H1 (cell line): ENCODE results near the gene NFIA. TPM values are rescaled to one million over a fixed set of nuclear protein-coding genes. Genes with fewer than 3 reads are reported as not detected.

ENCODE experiments used
- CTCF ChIA-PET: fragments of 300-600 bp; sonication (Branson Sonifier 250); formaldehyde crosslinking; loops from one replicate; lab custom pipeline; 2021; ENCODE audit not compliant: partially characterized antibody; lab: Charles Lee
- POLR2A ChIA-PET: fragments of 300-600 bp; sonication (Branson Sonifier 250); formaldehyde crosslinking; loops from one replicate; lab custom pipeline; 2021; ENCODE audit warnings: inconsistent platforms; ENCODE audit not compliant: partially characterized antibody; lab: Charles Lee
- DNase-seq, 2 experiments: peaks; one replicate each; pipeline versions ENCODE4 v3.0.0 to v3.0.0-alpha.2; 2010 to 2022; ENCODE audit warnings: low spot score in 2 of 2, low read depth in 1 of 2, mixed read lengths in 1 of 2
- FAIRE-seq: peaks from 2 replicates; lab custom pipeline; 2011; peaks lifted over from hg19 to GRCh38; lab: Jason Lieb, UNC
- H2AFZ ChIP-seq: 2 replicates; pipeline ENCODE4 v1.8.1; 2012; ENCODE audit warnings: low read length, inconsistent platforms
- H2AK5ac ChIP-seq: 2 replicates; pipeline ENCODE4 v1.6.1; 2013; ENCODE audit warnings: low read depth, low read length
- H2BK120ac ChIP-seq: replicated peaks from 2 replicates; pipeline ENCODE3; 2013; ENCODE audit warnings: low read depth, low read length, inconsistent platforms
- H2BK12ac ChIP-seq: 2 replicates; pipeline ENCODE4 v1.6.1; 2013; ENCODE audit warnings: low read depth, low read length
- H2BK15ac ChIP-seq: 2 replicates; pipeline ENCODE4 v1.6.1; 2013; ENCODE audit warnings: low read length
- H2BK20ac ChIP-seq: 2 replicates; pipeline ENCODE4 v1.6.1; 2013; ENCODE audit warnings: low read length
- H2BK5ac ChIP-seq: 2 replicates; pipeline ENCODE4 v1.6.1; 2013; ENCODE audit warnings: low read depth, low read length
- H3K14ac ChIP-seq: 2 replicates; pipeline ENCODE4 v1.6.1; 2013; ENCODE audit warnings: inconsistent platforms; ENCODE audit not compliant: insufficient read length
- H3K18ac ChIP-seq: 2 replicates; pipeline ENCODE4 v1.6.1; 2013; ENCODE audit warnings: low read length; ENCODE audit errors: extremely low read depth
- H3K23ac ChIP-seq: 2 replicates; pipeline ENCODE4 v1.6.1; 2013; ENCODE audit warnings: inconsistent platforms; ENCODE audit not compliant: insufficient read length
- H3K23me2 ChIP-seq: 2 replicates; pipeline ENCODE4 v1.6.1; 2013; ENCODE audit warnings: low read depth, low read length
- H3K27ac ChIP-seq: 2 replicates; pipeline ENCODE4 v1.6.1; 2011; ENCODE audit warnings: low read depth, low read length, inconsistent platforms
- H3K27me3 ChIP-seq, 4 experiments: replicated peaks in 1 of 4; 1 replicate in 1 of 4; 2 replicates in 3 of 4; pipeline versions ENCODE4 v1.6.1 to v1.8.1; 2011 to 2013; ENCODE audit warnings: low read length in 3 of 4, mild to moderate bottlenecking in 3 of 4, inconsistent platforms in 2 of 4, mixed read lengths in 2 of 4, moderate library complexity in 1 of 4; ENCODE audit not compliant: control insufficient read depth in 3 of 4, insufficient read depth in 3 of 4; ENCODE audit errors: extremely low read depth in 1 of 4
- H3K36me3 ChIP-seq, 4 experiments: 2 replicates each; pipeline versions ENCODE4 v1.6.1 to v1.8.1; 2011 to 2013; ENCODE audit warnings: mild to moderate bottlenecking in 4 of 4, low read length in 3 of 4, moderate library complexity in 2 of 4, control low read depth in 1 of 4, inconsistent platforms in 1 of 4; ENCODE audit not compliant: insufficient read depth in 4 of 4, control insufficient read depth in 2 of 4
- H3K4ac ChIP-seq: replicated peaks from 2 replicates; pipeline ENCODE3; 2013; ENCODE audit warnings: low read length, low read depth, mixed read lengths, inconsistent platforms; ENCODE audit not compliant: insufficient read length
- H3K4me1 ChIP-seq, 4 experiments: replicated peaks in 1 of 4; 1 replicate in 1 of 4; 2 replicates in 3 of 4; pipeline versions ENCODE4 v1.6.1 to v1.8.1; 2011 to 2013; ENCODE audit warnings: low read length in 3 of 4, inconsistent platforms in 2 of 4, mixed read lengths in 1 of 4; ENCODE audit not compliant: insufficient read depth in 4 of 4, control insufficient read depth in 3 of 4
- H3K4me2 ChIP-seq, 2 experiments: 2 replicates each; pipeline versions ENCODE4 v1.6.1 to v1.8.1; 2011 to 2013; ENCODE audit warnings: low read depth in 2 of 2, low read length in 2 of 2, control low read depth in 1 of 2, inconsistent platforms in 1 of 2, mild to moderate bottlenecking in 1 of 2; ENCODE audit not compliant: insufficient read depth in 1 of 2
- H3K4me3 ChIP-seq, 4 experiments: fragments of 200-600, 300-600 bp in 1 of 4; sonication (generic), shearing (Covaris generic), sonication (Bioruptor Twin) in 1 of 4; 2 replicates each; pipeline versions ENCODE4 v1.5.1 to v1.8.1; 2011 to 2016; ENCODE audit warnings: low read length in 4 of 4, low read depth in 3 of 4, control low read depth in 2 of 4, inconsistent platforms in 2 of 4, mild to moderate bottlenecking in 2 of 4, mixed read lengths in 1 of 4, moderate library complexity in 1 of 4; ENCODE audit not compliant: insufficient read depth in 2 of 4; ENCODE audit errors: extremely low read depth in 1 of 4
- H3K56ac ChIP-seq: replicated peaks from 2 replicates; pipeline ENCODE3; 2013; ENCODE audit warnings: low read depth, mild to moderate bottlenecking, mixed read lengths, low read length, inconsistent platforms; ENCODE audit not compliant: insufficient read length
- H3K79me1 ChIP-seq: 2 replicates; pipeline ENCODE4 v1.6.1; 2013; ENCODE audit warnings: low read depth, low read length, control low read depth
- H3K79me2 ChIP-seq, 2 experiments: 2 replicates each; pipeline versions ENCODE4 v1.6.1 to v1.8.1; 2012 to 2013; ENCODE audit warnings: low read length in 2 of 2, mild to moderate bottlenecking in 2 of 2, inconsistent platforms in 1 of 2; ENCODE audit not compliant: insufficient read depth in 2 of 2, control insufficient read depth in 1 of 2
- H3K9ac ChIP-seq, 4 experiments: replicated peaks in 1 of 4; 1 replicate in 1 of 4; 2 replicates in 3 of 4; pipeline versions ENCODE4 v1.6.1 to v1.8.1; 2011 to 2013; ENCODE audit warnings: low read depth in 3 of 4, low read length in 3 of 4, control low read depth in 2 of 4, mild to moderate bottlenecking in 2 of 4, moderate library complexity in 2 of 4, inconsistent platforms in 1 of 4; ENCODE audit errors: extremely low read depth in 1 of 4
- H3K9me3 ChIP-seq, 2 experiments: 2 replicates each; pipeline versions ENCODE4 v1.6.1 to v1.8.1; 2012 to 2013; ENCODE audit warnings: mild to moderate bottlenecking in 2 of 2, moderate library complexity in 2 of 2, control low read depth in 1 of 2, inconsistent platforms in 1 of 2, low read depth in 1 of 2, low read length in 1 of 2, mixed read lengths in 1 of 2; ENCODE audit not compliant: insufficient read depth in 2 of 2
- H4K20me1 ChIP-seq, 2 experiments: replicated peaks in 1 of 2; 2 replicates each; pipeline versions ENCODE3 to v1.8.1; 2011 to 2013; ENCODE audit warnings: inconsistent platforms in 2 of 2, low read length in 2 of 2, mild to moderate bottlenecking in 1 of 2; ENCODE audit not compliant: insufficient read depth in 2 of 2, control insufficient read depth in 1 of 2
- H4K5ac ChIP-seq: 2 replicates; pipeline ENCODE4 v1.6.1; 2013; ENCODE audit warnings: low read length, low read depth, mixed read lengths, inconsistent platforms; ENCODE audit not compliant: insufficient read length
- H4K8ac ChIP-seq: 2 replicates; pipeline ENCODE4 v1.8.0; 2013; ENCODE audit warnings: mild to moderate bottlenecking, moderate library complexity, low read length, inconsistent platforms; ENCODE audit not compliant: insufficient read depth; ENCODE audit errors: extremely low read depth
- H4K91ac ChIP-seq: replicated peaks from 2 replicates; pipeline ENCODE3; 2013; ENCODE audit warnings: low read length, mixed read lengths, inconsistent platforms; ENCODE audit not compliant: insufficient read length
- BCL11A ChIP-seq, 2 experiments: IDR thresholded peaks; one replicate each; pipeline ENCODE4 v1.6.1; 2011; ENCODE audit warnings: low read depth in 2 of 2, low read length in 2 of 2, mild to moderate bottlenecking in 2 of 2
- CTBP2 ChIP-seq: IDR thresholded peaks from 2 replicates; pipeline ENCODE4 v1.7.0; 2011; ENCODE audit warnings: borderline replicate concordance, mild to moderate bottlenecking, moderate library complexity, mixed read lengths, low read length; ENCODE audit not compliant: insufficient read depth, insufficient read length
- HDAC6 ChIP-seq: IDR thresholded peaks from one replicate; pipeline ENCODE4 v1.7.1; 2012; ENCODE audit warnings: low read depth, mild to moderate bottlenecking, inconsistent platforms, low read length, moderate library complexity
- NANOG ChIP-seq: IDR thresholded peaks from 2 replicates; pipeline ENCODE4 v1.6.1; 2011; ENCODE audit warnings: low read length, low read depth, mild to moderate bottlenecking, inconsistent platforms; ENCODE audit not compliant: insufficient read depth, poor library complexity, severe bottlenecking
- SIN3A ChIP-seq, 2 experiments: IDR thresholded peaks in 1 of 2; conservative IDR thresholded peaks in 1 of 2; 2 replicates each; pipeline ENCODE4 v1.6.1; 2011 to 2012; ENCODE audit warnings: low read length in 2 of 2, improper control_type of control experiment in 1 of 2, low read depth in 1 of 2, mild to moderate bottlenecking in 1 of 2
- SP4 ChIP-seq: IDR thresholded peaks from 2 replicates; pipeline ENCODE4 v1.6.1; 2012; ENCODE audit warnings: low read length, inconsistent platforms
- TCF12 ChIP-seq: IDR thresholded peaks from 2 replicates; pipeline ENCODE4 v1.6.1; 2011; ENCODE audit warnings: low read depth, mild to moderate bottlenecking, low read length
- WGBS, 2 experiments: shearing (Covaris generic) in 1 of 2; methylation state at CpG; one replicate each; pipeline versions ENCODE4 v1.1.6 to v1.1.7; 2013 to 2015; ENCODE audit warnings: low lambda C conversion rate in 2 of 2, mixed read lengths in 2 of 2, inconsistent platforms in 1 of 2, low coverage in 1 of 2, missing lambda C conversion rate in 1 of 2; ENCODE audit not compliant: insufficient replicate concordance in 2 of 2, insufficient coverage in 1 of 2, insufficient read length in 1 of 2; ENCODE audit errors: extremely low coverage in 1 of 2, missing lambda C conversion rate in 1 of 2; 5-methylcytosine and 5-hydroxymethylcytosine counted together
- polyA plus RNA-seq, 7 experiments: library from polyadenylated mRNA; depleted of rRNA in 3 of 7; stranded (reverse) in 5 of 7; unstranded in 2 of 7; fragments of >200 nt in 5 of 7; fragments of 200-250 nt in 2 of 7; gene quantifications; 1 replicate in 5 of 7; 2 replicates in 1 of 7; 4 replicates in 1 of 7; pipeline versions ENCODE4 v1.2.1 to v1.2.3, GENCODE V29; 2011 to 2013; ENCODE audit warnings: missing spikeins in 2 of 7, mixed read lengths in 2 of 7
- total RNA-seq: library from RNA; stranded (reverse); fragmentation: NEBNext Ultra II Directional; extraction: Animal tissue kit (Norgen Biotek cat#: 25700); gene quantifications from 2 replicates; pipeline ENCODE4 v1.2.1, GENCODE V29; 2021
- TF ChIP-seq, protein P1 (sequence below): IDR thresholded peaks from 2 replicates; pipeline ENCODE4 v1.6.1; 2012; ENCODE audit warnings: low read length, inconsistent platforms

The NFIA gene
- total and polyA plus RNA-seq, 2 of the 8 experiments (the other 6 are each of a cell fraction or from before 2014, with no cell fraction given): 1.8 to 2.3 TPM

DNA sequence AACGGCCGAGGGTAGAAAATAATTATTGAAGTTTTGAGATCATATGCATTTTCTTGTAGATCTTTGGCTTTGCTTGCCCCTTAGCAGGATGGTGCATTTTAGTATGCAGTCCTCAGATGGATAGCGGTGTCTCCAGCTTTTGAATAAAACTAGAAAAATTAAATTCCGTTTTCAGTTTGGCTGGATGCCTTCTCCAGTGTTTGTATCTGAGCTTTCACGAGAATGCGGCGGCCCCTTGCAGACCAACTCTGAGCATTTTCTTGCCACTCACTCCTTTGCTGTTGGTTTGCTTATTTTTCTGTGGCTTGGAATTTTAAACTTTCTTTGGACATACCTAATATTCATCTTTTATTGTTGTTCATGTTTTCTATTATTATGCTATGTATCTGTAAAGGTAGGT lies 192.6 kb downstream of the NFIA start:
- Histone ChIP-seq H4K91ac (no peak overlapping the region), H3K56ac (no peak overlapping the region), H3K14ac (no peak overlapping the region), H3K36me3 (no peaks in the 10 kb centered on the region), H3K4me3 (no peak overlapping the region), H3K79me2 (no peaks in the 10 kb centered on the region), H2AFZ (no peak overlapping the region), H3K27me3 (no peaks in the 10 kb centered on the region), H4K8ac (no peak overlapping the region), H2BK20ac (no peak overlapping the region), H3K23me2 (no peaks in the 10 kb centered on the region), H2BK5ac (no peak overlapping the region), H3K18ac (no peak overlapping the region), H3K27ac (no peak overlapping the region), H3K79me1 (no peaks in the 10 kb centered on the region), H3K4me2 (no peak overlapping the region), H2BK12ac (no peak overlapping the region), H4K5ac (no peak overlapping the region), H3K9me3 (no peaks in the 10 kb centered on the region), H3K4ac (no peak overlapping the region), H2BK15ac (no peak overlapping the region), H2BK120ac (no peak overlapping the region), H3K9ac (no peak overlapping the region), H4K20me1 (no peaks in the 10 kb centered on the region), H3K4me1 (peaks cover 0 to 4% (median 1%) of the 10 kb centered on the region in 4 experiments; a peak in 2 of 7 replicates), H2AK5ac (no peak overlapping the region), H3K23ac (no peak overlapping the region)
- DNase-seq (no peak), FAIRE-seq (no peak)
- CTCF ChIA-PET: no interaction called here
- TF ChIP-seq, protein P1, sequence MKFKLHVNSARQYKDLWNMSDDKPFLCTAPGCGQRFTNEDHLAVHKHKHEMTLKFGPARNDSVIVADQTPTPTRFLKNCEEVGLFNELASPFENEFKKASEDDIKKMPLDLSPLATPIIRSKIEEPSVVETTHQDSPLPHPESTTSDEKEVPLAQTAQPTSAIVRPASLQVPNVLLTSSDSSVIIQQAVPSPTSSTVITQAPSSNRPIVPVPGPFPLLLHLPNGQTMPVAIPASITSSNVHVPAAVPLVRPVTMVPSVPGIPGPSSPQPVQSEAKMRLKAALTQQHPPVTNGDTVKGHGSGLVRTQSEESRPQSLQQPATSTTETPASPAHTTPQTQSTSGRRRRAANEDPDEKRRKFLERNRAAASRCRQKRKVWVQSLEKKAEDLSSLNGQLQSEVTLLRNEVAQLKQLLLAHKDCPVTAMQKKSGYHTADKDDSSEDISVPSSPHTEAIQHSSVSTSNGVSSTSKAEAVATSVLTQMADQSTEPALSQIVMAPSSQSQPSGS: no peak
- TF ChIP-seq BCL11A (IDR thresholded peaks at IDR 0.05; ENCODE audit: low read depth in 2 of 2, low read length in 2 of 2): no peak
- TF ChIP-seq CTBP2: no peak
- TF ChIP-seq SP4: no peak
- no peak for TF ChIP-seq NANOG
- TF ChIP-seq TCF12: no peak
- TF ChIP-seq HDAC6: no peak
- TF ChIP-seq SIN3A (conservative IDR thresholded peaks at IDR 0.05 in 1 of 2, IDR thresholded peaks at IDR 0.05 in 1 of 2; ENCODE audit: low read depth in 1 of 2, low read length in 2 of 2): no peak
- POLR2A ChIA-PET: no interaction called here
- WGBS, 2 experiments: 89% methylated on average over 7 of the region's 7 CpGs; no CpG with 5 or more reads in 1 of the 2 experiments
